ENCODE data around the gene RUNX3.

RUNX3 gene

GRCh38 chr1:24960071-24960801 is 30.2 kb upstream of the RUNX3 start:
- no peak for TF ChIP-seq CTCF (IDR thresholded peaks at IDR 0.05; ENCODE audit: unreplicated experiment in 3 of 3)
- Mint-ChIP-seq H3K4me1 (peaks cover 10% of the 10 kb centered on the region), H3K27ac (no peak overlapping the region), H3K4me3 (no peak overlapping the region), H3K36me3 (ENCODE audit: low read depth) (no peaks in the 10 kb centered on the region), H3K9me3 (no peaks in the 10 kb centered on the region), H3K27me3 (ENCODE audit: low read depth) (peaks cover 36% of the 10 kb centered on the region)

- Mint-ChIP-seq H3K27me3 (ENCODE audit: low read depth) (peaks cover 34% of the 10 kb centered on the region), H3K4me1 (peaks cover 10% of the 10 kb centered on the region), H3K9me3 (no peaks in the 10 kb centered on the region), H3K4me3 (no peak overlapping the region), H3K27ac (no peak overlapping the region), H3K36me3 (ENCODE audit: low read depth) (no peaks in the 10 kb centered on the region)
- no peak for TF ChIP-seq CTCF (IDR thresholded peaks at IDR 0.05; ENCODE audit: unreplicated experiment in 3 of 3)
Measured at GRCh38 chr1:24959623-24959975, 29.5 kb upstream of the RUNX3 start.

- Mint-ChIP-seq H3K27me3 (ENCODE audit: low read depth) (peaks cover 36% of the 10 kb centered on the region), H3K4me1 (peaks cover 10% of the 10 kb centered on the region), H3K27ac (no peak overlapping the region), H3K9me3 (no peaks in the 10 kb centered on the region), H3K36me3 (ENCODE audit: low read depth) (no peaks in the 10 kb centered on the region), H3K4me3 (no peak overlapping the region)
- TF ChIP-seq CTCF (IDR thresholded peaks at IDR 0.05; ENCODE audit: unreplicated experiment in 3 of 3): no peak
Measured at GRCh38 chr1:24958766-24959622, 28.9 kb upstream of the RUNX3 start.

GRCh38 chr1:24957808-24958752 is 28.0 kb upstream of the RUNX3 start:
- Mint-ChIP-seq H3K4me3 (no peak overlapping the region), H3K27me3 (ENCODE audit: low read depth) (peaks cover 35% of the 10 kb centered on the region)

More at GRCh38 chr1:24957808-24958752, 28.0 kb upstream of the RUNX3 start:
- Mint-ChIP-seq H3K4me1 (peaks cover 10% of the 10 kb centered on the region), H3K27ac (no peak overlapping the region), H3K36me3 (ENCODE audit: low read depth) (no peaks in the 10 kb centered on the region), H3K9me3 (no peaks in the 10 kb centered on the region)
- TF ChIP-seq CTCF (IDR thresholded peaks at IDR 0.05; ENCODE audit: unreplicated experiment in 3 of 3): no peak
